GM19395 (cell line): ENCODE data around the gene LCE2D.
"Not testable (repeated sequence)": the region's sequence is repeated elsewhere in the genome, so short reads cannot be mapped to it uniquely, and the experiment has no call there.

ENCODE experiments used
- ATAC-seq: cut with Tn5 transposase; IDR thresholded peaks from one replicate; pipeline ENCODE4 v1.9.1; 2021; ENCODE audit warnings: mild to moderate bottlenecking, moderate library complexity; ENCODE audit not compliant: unreplicated experiment

The LCE2D gene

GRCh38 chr1:152663098-152663497 is at the start of gene LCE2D:
TSS of gene LCE2D (plus strand) at chr1:152663380. CDS start at chr1:152664106, 726 bp downstream.
- ATAC-seq, result no peak

GRCh38 chr1:152613511-152613910 is 49.7 kb upstream of the LCE2D start, which contains the start of gene LCE3B:
TSS of gene LCE3B (plus strand) at chr1:152613811. CDS start at chr1:152613811, 0 bp downstream.
- no peak for ATAC-seq

- ATAC-seq, result no peak
Measured at GRCh38 chr1:152621993-152622392, 41.2 kb upstream of the LCE2D start.

- ATAC-seq, result no peak
Measured at GRCh38 chr1:152622803-152623202, 40.4 kb upstream of the LCE2D start, which contains the start of gene LCE3A. TSS of gene LCE3A (minus strand) at chr1:152623103. CDS start at chr1:152623103, 0 bp downstream.

GRCh38 chr1:152623203-152623844 is 39.9 kb upstream of the LCE2D start:
- ATAC-seq, result no peak

- ATAC-seq, result no peak
Measured at GRCh38 chr1:152626744-152627143, 36.4 kb upstream of the LCE2D start.

- no peak for ATAC-seq
Measured at GRCh38 chr1:152630596-152630995, 32.6 kb upstream of the LCE2D start.

- no peak for ATAC-seq
Measured at GRCh38 chr1:152640351-152640750, 22.8 kb upstream of the LCE2D start.

- no peak for ATAC-seq
Measured at GRCh38 chr1:152643945-152644344, 19.2 kb upstream of the LCE2D start.

GRCh38 chr1:152645146-152645545 is 18.0 kb upstream of the LCE2D start:
- no peak for ATAC-seq

- no peak for ATAC-seq
Measured at GRCh38 chr1:152646656-152647055, 16.5 kb upstream of the LCE2D start.

GRCh38 chr1:152654110-152654509 is 9.1 kb upstream of the LCE2D start:
- ATAC-seq, result no peak

GRCh38 chr1:152656459-152656858 is 6.7 kb upstream of the LCE2D start:
- ATAC-seq, result no peak

GRCh38 chr1:152657677-152658076 is 5.5 kb upstream of the LCE2D start:
- ATAC-seq, result no peak

GRCh38 chr1:152658649-152659048 is 4.5 kb upstream of the LCE2D start:
- no peak for ATAC-seq

GRCh38 chr1:152666171-152666570 is 3.0 kb downstream of the LCE2D start:
- not testable (repeated sequence) for ATAC-seq

- ATAC-seq, result no peak
Measured at GRCh38 chr1:152667648-152668047, 4.5 kb downstream of the LCE2D start.

- ATAC-seq, result no peak
Measured at GRCh38 chr1:152673016-152673415, 9.8 kb downstream of the LCE2D start.

- ATAC-seq, result not testable (repeated sequence)
Measured at GRCh38 chr1:152674983-152675382, 11.8 kb downstream of the LCE2D start, which contains the start of gene LCE2C. TSS of gene LCE2C (plus strand) at chr1:152675279. CDS start at chr1:152676016, 737 bp downstream.

GRCh38 chr1:152679459-152679858 is 16.3 kb downstream of the LCE2D start:
- ATAC-seq, result no peak

- ATAC-seq, result no peak
Measured at GRCh38 chr1:152681616-152682015, 18.4 kb downstream of the LCE2D start.

GRCh38 chr1:152683846-152684245 is 20.7 kb downstream of the LCE2D start:
- no peak for ATAC-seq

GRCh38 chr1:152685823-152686222 is 22.6 kb downstream of the LCE2D start, which contains the start of gene LCE2B:
TSS of gene LCE2B (plus strand) at chr1:152686123. CDS start at chr1:152686844, 721 bp downstream.
- not testable (repeated sequence) for ATAC-seq
